GM20000 (cell line): ENCODE results near the gene CLTCL1.
"Not testable (repeated sequence)": the region's sequence is repeated elsewhere in the genome, so short reads cannot be mapped to it uniquely, and the experiment has no call there.

Experiments used
- DNase-seq: peaks from one replicate; pipeline ENCODE4 v3.0.0; 2012; ENCODE audit warnings: low spot score
- CTCF ChIP-seq: IDR thresholded peaks from 2 replicates; pipeline ENCODE4 v1.5.1; 2012; ENCODE audit warnings: mild to moderate bottlenecking, control low read depth; ENCODE audit errors: extremely low read depth, missing control alignments

Gene CLTCL1

GRCh38 chr22:19206287-19206686, 85.2 kb downstream of the CLTCL1 start:
- no peak for TF ChIP-seq CTCF
- no peak for DNase-seq

GRCh38 chr22:19204640-19205039, 86.9 kb downstream of the CLTCL1 start:
- TF ChIP-seq CTCF: no peak
- no peak for DNase-seq

GRCh38 chr22:19203834-19204233, 87.7 kb downstream of the CLTCL1 start:
- DNase-seq: no peak
- no peak for TF ChIP-seq CTCF

GRCh38 chr22:19202799-19203186, 88.7 kb downstream of the CLTCL1 start:
- not testable (repeated sequence) for DNase-seq

GRCh38 chr22:19201869-19202798, 89.4 kb downstream of the CLTCL1 start:
- TF ChIP-seq CTCF: no peak
- DNase-seq: no peak

- DNase-seq: no peak
These were observed 90.2 kb downstream of the CLTCL1 start for GRCh38 chr22:19201130-19201868.

GRCh38 chr22:19199479-19199878, 92.0 kb downstream of the CLTCL1 start:
- TF ChIP-seq CTCF: no peak
- DNase-seq: no peak

More at GRCh38 chr22:19201130-19201868, 90.2 kb downstream of the CLTCL1 start:
- no peak for TF ChIP-seq CTCF
